IPS DF 4.7 (cell line): ENCODE measurements around the gene ZCCHC17.

Experiments
- DNase-seq: peaks from one replicate; pipeline ENCODE4 v3.0.0-alpha.2; 2013; ENCODE audit warnings: low spot score; ENCODE audit errors: extremely low read depth

The ZCCHC17 gene

GRCh38 chr1:31389616-31390015 is 92.8 kb downstream of the ZCCHC17 start:
- DNase-seq: no peak

GRCh38 chr1:31390071-31390470 is 93.2 kb downstream of the ZCCHC17 start:
- no peak for DNase-seq

- no peak for DNase-seq
Observed at GRCh38 chr1:31393463-31393862, 96.6 kb downstream of the ZCCHC17 start.

GRCh38 chr1:31394584-31395193 is 97.9 kb downstream of the ZCCHC17 start:
- no peak for DNase-seq

- DNase-seq: no peak
Observed at GRCh38 chr1:31396633-31397351, 100.0 kb downstream of the ZCCHC17 start.

GRCh38 chr1:31397360-31398095 is 100.7 kb downstream of the ZCCHC17 start:
- no peak for DNase-seq

GRCh38 chr1:31398246-31398645 is 101.4 kb downstream of the ZCCHC17 start:
- DNase-seq: no peak

GRCh38 chr1:31399976-31400375 is 103.1 kb downstream of the ZCCHC17 start:
- no peak for DNase-seq

- no peak for DNase-seq
Observed at GRCh38 chr1:31400393-31400792, 103.6 kb downstream of the ZCCHC17 start.

- no peak for DNase-seq
Observed at GRCh38 chr1:31401241-31401640, 104.4 kb downstream of the ZCCHC17 start.

GRCh38 chr1:31405578-31406245 is 108.9 kb downstream of the ZCCHC17 start:
- DNase-seq: no peak

- DNase-seq: no peak
Observed at GRCh38 chr1:31407029-31407626, 110.3 kb downstream of the ZCCHC17 start.

- no peak for DNase-seq
Observed at GRCh38 chr1:31408788-31409318, 112.0 kb downstream of the ZCCHC17 start.

- no peak for DNase-seq
Observed at GRCh38 chr1:31409946-31410858, 113.4 kb downstream of the ZCCHC17 start.

GRCh38 chr1:31410871-31411270 is 114.0 kb downstream of the ZCCHC17 start:
- DNase-seq: no peak

GRCh38 chr1:31412205-31412604 is 115.4 kb downstream of the ZCCHC17 start:
- no peak for DNase-seq

GRCh38 chr1:31412732-31413404 is 116.0 kb downstream of the ZCCHC17 start, which contains the start of gene SERINC2:
Gene SERINC2, plus strand, starts transcription at chr1:31413213. Its CDS starts 53 bp downstream, at chr1:31413266.
- DNase-seq: no peak

- no peak for DNase-seq
Observed at GRCh38 chr1:31413405-31414001, 116.7 kb downstream of the ZCCHC17 start.
